ENCODE data around the gene RALBP1.
"Not testable (repeated sequence)": the region's sequence is repeated elsewhere in the genome, so short reads cannot be mapped to it uniquely, and the experiment has no call there.

RALBP1 gene

GRCh38 chr18:9441061-9441460 lies 34.3 kb upstream of the RALBP1 start:
- TF ChIP-seq, protein P1, sequence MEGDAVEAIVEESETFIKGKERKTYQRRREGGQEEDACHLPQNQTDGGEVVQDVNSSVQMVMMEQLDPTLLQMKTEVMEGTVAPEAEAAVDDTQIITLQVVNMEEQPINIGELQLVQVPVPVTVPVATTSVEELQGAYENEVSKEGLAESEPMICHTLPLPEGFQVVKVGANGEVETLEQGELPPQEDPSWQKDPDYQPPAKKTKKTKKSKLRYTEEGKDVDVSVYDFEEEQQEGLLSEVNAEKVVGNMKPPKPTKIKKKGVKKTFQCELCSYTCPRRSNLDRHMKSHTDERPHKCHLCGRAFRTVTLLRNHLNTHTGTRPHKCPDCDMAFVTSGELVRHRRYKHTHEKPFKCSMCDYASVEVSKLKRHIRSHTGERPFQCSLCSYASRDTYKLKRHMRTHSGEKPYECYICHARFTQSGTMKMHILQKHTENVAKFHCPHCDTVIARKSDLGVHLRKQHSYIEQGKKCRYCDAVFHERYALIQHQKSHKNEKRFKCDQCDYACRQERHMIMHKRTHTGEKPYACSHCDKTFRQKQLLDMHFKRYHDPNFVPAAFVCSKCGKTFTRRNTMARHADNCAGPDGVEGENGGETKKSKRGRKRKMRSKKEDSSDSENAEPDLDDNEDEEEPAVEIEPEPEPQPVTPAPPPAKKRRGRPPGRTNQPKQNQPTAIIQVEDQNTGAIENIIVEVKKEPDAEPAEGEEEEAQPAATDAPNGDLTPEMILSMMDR (IDR thresholded peaks at IDR 0.05; ENCODE audit: low read depth, low read length, missing control alignments): no peak
- DNase-seq (ENCODE audit: low read depth): no peak
- no peak overlapping the region for H3K4me3 ChIP-seq (ENCODE audit: low read depth, low read length)
- in situ Hi-C loops (cut with HindIII; ENCODE audit: low sequenced_read_pairs): no loop called here

GRCh38 chr18:9444549-9444948 lies 30.8 kb upstream of the RALBP1 start:
- in situ Hi-C loops (cut with HindIII; ENCODE audit: low sequenced_read_pairs): no loop called here
- TF ChIP-seq, protein P1 (IDR thresholded peaks at IDR 0.05; ENCODE audit: low read depth, low read length, missing control alignments): no peak
- H3K4me3 ChIP-seq (ENCODE audit: low read depth, low read length): no peak overlapping the region
- no peak for DNase-seq (ENCODE audit: low read depth)

- TF ChIP-seq, protein P1 (IDR thresholded peaks at IDR 0.05; ENCODE audit: low read depth, low read length, missing control alignments): no peak
- in situ Hi-C loops (cut with HindIII; ENCODE audit: low sequenced_read_pairs): no loop called here
- DNase-seq (ENCODE audit: low read depth): no peak
- no peak overlapping the region for H3K4me3 ChIP-seq (ENCODE audit: low read depth, low read length)
These were observed 28.5 kb upstream of the RALBP1 start for GRCh38 chr18:9446839-9447238.

DNA sequence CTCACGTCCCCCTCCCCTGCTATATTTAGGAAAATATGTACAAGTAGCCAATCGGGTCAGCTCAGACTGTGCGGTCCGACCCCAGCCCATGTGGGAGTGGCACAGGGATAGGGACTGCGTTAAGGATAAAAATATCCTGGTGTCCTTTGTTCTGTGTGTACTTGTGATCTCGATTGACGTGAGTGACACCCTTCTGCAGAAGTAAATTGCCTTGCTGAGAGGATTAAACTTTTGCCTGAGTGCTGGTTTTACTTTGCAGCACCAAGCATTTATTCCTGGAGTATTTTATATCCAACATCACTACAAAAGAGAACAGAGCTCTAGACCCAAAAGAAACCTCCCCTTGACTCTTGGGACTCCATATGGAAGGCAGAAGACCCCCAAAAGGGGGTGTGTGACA lies 28.0 kb upstream of the RALBP1 start:
- no peak overlapping the region for H3K4me3 ChIP-seq (ENCODE audit: low read depth, low read length)
- DNase-seq (ENCODE audit: low read depth): no peak
- in situ Hi-C loops (cut with HindIII; ENCODE audit: low sequenced_read_pairs): no loop called here
- TF ChIP-seq, protein P1 (IDR thresholded peaks at IDR 0.05; ENCODE audit: low read depth, low read length, missing control alignments): no peak

DNA sequence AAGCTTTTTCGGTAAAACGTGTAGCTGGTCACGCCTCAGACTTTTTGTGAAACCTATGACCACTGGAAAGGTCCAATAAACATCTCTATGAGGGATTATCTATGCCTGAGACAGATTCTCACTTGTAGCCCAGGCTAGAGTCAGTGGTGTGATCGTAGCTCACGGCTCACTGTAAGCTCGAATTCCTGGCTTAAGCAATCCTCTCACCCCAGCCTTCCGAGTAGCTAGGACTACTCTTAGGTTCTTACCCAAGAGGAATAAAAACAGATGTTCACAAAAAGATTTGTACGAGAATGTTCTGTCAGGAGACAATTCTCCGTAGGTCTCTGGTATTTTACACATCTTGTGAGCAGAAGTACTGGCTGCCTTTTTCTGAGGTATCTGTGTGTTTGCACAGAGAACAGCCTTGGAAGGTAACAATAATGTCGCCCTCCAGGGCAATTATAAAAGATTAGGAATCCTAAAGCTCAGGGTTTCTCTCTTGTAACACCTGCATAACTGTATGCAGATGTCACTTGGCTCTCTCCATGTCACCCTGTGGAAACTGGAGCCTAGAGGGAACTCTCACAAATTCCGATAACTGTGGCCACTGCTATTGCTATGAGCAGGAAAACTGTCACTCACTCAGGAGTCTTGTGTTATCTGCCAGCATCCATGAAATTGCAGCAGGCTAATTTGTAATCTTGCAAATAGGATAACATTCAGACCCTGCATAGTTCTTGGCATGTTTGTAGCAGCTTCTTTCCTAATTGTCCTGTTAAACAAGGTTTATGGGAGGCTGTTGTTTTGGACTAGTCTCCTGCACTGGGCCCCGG lies 25.5 kb upstream of the RALBP1 start:
- in situ Hi-C loops (cut with HindIII; ENCODE audit: low sequenced_read_pairs): no loop called here
- H3K4me3 ChIP-seq (ENCODE audit: low read depth, low read length): no peak overlapping the region
- TF ChIP-seq, protein P1 (IDR thresholded peaks at IDR 0.05; ENCODE audit: low read depth, low read length, missing control alignments): no peak
- DNase-seq (ENCODE audit: low read depth): no peak

DNA sequence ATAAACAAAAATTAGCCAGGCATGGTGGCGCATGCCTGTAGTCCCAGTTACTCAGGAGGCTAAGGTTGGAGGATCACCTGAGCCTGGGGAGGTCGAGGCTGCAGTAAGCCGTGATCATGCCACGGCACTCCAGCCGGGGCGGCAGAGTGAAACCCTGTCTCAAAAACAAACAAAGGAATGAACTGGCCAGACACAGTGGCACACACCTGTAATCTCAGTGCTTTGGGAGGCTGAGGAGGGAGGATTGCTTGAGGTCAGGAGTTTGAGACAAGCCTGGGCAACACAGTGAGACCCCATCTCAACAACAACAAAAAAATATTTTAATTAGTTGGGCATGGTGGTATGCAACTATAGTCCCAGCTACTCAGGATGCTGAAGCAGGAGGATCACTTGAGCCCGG lies 24.4 kb upstream of the RALBP1 start:
- DNase-seq (ENCODE audit: low read depth); in situ Hi-C loops (cut with HindIII; ENCODE audit: low sequenced_read_pairs); H3K4me3 ChIP-seq (ENCODE audit: low read depth, low read length): not testable (repeated sequence)

DNA sequence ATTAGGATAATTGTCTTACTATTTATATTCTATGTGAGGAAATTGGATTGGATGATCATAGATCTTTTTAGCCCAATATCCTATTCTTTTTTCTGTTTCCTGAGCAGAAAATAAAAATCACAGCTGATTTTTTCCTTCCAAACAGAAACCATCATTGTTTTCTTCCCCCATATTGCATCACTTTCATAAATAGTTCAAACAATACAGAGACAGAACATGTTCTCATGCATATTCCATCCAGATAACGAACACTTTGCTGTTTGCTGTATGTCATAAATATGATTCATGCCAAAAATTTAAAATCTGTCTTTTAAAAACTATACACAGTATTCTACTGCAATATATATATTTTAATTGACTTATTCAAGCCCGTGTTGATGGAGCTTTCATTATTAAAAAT lies 22.0 kb upstream of the RALBP1 start:
- TF ChIP-seq, protein P1 (IDR thresholded peaks at IDR 0.05; ENCODE audit: low read depth, low read length, missing control alignments): no peak
- no peak for DNase-seq (ENCODE audit: low read depth)
- in situ Hi-C loops (cut with HindIII; ENCODE audit: low sequenced_read_pairs): no loop called here
- H3K4me3 ChIP-seq (ENCODE audit: low read depth, low read length): no peak overlapping the region

Measured in astrocyte of the cerebellum (primary cell).